GM13976 (cell line): ENCODE results near the gene RASA3.
A peak's percentile ranks its signal among the peaks of the same experiment; 100 is the strongest.

Experiments used
- DNase-seq: peaks from one replicate; pipeline ENCODE4 v3.0.0; 2012; ENCODE audit warnings: low spot score
- in situ Hi-C: fragments of 300-500 bp; cut with MboI; formaldehyde crosslinking; loops from one replicate; pipeline ENCODE4 v1.12.0; 2022; ENCODE audit warnings: low sequenced_read_pairs, mixed read lengths, inconsistent platforms; ENCODE audit not compliant: unreplicated experiment
- TF ChIP-seq, protein P1 (sequence below): IDR thresholded peaks from 2 replicates; pipeline ENCODE4 v1.5.1; 2012; ENCODE audit warnings: borderline replicate concordance, mild to moderate bottlenecking; ENCODE audit not compliant: insufficient read depth; ENCODE audit errors: extremely low read depth, missing control alignments, control extremely low read depth

Gene RASA3

GRCh38 chr13:113931841-113932459 is 200.5 kb downstream of the RASA3 start:
- TF ChIP-seq, protein P1, sequence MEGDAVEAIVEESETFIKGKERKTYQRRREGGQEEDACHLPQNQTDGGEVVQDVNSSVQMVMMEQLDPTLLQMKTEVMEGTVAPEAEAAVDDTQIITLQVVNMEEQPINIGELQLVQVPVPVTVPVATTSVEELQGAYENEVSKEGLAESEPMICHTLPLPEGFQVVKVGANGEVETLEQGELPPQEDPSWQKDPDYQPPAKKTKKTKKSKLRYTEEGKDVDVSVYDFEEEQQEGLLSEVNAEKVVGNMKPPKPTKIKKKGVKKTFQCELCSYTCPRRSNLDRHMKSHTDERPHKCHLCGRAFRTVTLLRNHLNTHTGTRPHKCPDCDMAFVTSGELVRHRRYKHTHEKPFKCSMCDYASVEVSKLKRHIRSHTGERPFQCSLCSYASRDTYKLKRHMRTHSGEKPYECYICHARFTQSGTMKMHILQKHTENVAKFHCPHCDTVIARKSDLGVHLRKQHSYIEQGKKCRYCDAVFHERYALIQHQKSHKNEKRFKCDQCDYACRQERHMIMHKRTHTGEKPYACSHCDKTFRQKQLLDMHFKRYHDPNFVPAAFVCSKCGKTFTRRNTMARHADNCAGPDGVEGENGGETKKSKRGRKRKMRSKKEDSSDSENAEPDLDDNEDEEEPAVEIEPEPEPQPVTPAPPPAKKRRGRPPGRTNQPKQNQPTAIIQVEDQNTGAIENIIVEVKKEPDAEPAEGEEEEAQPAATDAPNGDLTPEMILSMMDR = no peak
- in situ Hi-C loops = no loop called here
- no peak for DNase-seq

DNA sequence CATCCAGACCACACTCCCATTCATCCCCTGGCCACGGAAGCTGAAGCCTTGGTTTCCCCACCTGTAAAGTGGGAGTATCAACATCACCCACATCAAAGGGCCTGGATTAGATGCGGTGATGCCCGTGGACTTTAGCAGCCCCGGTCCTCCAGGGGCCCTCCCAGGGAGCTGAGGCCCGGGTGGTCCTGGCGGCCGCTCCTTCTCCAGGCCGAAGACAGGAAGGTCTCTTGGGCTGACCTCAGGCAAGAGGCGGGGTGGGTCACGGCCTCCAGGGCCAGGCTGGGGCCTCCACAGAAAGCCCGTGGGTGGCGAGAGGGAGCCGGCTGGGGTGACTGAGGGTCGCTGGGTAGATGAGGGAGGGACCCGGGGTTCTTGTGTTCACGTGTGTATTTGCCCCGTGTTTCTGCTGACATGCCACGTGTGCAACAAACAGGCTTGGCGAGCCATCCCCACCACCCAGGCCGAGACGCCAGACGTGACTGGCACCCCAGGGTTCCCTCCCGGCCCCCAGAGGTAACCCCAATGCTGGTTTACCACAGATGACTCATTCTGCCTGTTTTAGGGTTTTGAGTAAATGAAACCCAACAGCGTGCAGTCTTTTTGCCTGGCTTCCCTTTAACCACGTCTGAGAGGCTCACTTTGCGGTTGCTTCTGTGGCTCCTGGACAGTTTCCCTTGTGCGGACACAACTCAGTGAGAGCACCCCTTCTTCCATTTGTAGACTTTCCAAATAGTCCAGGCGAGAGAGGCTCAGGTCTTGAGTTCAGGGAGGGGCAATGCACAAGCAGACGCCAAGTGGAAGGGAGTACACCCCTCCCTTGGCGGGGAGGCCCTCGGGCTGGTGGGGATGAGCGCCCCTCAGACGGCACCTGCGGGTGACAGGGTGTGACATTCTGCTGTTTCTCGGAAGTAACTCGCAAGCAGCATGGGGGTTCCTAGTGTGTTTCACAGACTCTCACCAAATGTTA is 201.5 kb downstream of the RASA3 start:
- peak; percentile 67 for DNase-seq
- TF ChIP-seq, protein P1 = no peak
- in situ Hi-C loops = no loop called here

- in situ Hi-C loops = no loop called here
- DNase-seq = no peak
- TF ChIP-seq, protein P1 = no peak
Measured at GRCh38 chr13:113929628-113930615, 202.5 kb downstream of the RASA3 start.

GRCh38 chr13:113928685-113929627 is 203.5 kb downstream of the RASA3 start:
- TF ChIP-seq, protein P1 = no peak
- no peak for DNase-seq
- in situ Hi-C loops = no loop called here
